ENCODE data around the gene MYPOP. TPM values are rescaled to one million over a fixed set of nuclear protein-coding genes. Genes with fewer than 3 reads are reported as not detected.

MYPOP gene
- polyA plus RNA-seq, 1 experiment = 1.8 TPM

DNA sequence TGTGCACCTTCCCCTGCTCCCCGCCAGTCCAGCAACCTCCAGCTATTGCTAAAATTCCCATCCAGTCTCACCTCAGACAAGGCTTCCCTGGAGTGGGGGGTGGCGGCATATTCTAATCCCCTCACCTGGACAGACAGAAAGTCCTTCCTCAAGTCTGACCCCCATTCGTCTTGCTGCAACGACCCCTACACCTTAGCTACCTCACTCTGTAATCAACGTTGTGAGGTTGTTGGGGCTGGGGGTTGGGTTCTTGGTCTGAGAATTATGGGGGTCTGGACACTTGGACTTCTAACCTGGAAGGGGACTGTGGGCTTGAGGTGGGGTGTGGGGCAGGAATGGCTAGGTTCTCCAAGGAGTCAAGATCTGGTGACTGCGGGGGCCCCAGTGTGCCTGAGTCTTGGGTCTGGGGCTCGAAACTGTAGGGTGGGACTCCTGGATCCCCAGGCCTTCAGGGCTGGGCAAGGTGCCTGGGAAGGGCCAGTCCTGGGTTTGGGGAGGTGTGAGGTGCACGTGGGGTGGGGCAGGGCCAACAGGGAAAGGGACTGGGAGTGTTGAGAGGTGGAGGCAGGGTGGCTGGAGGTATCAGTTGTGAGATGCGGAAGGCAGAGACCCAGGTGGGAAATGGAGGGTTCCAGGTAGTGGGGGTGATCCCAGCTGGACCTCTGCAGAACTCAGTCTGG, 37.0 kb downstream of the MYPOP start:
- POLR2A ChIA-PET = no interaction called here
- Histone ChIP-seq H3K36me3 (ENCODE audit: control insufficient read depth, insufficient read depth, low read length) (no peaks in the 10 kb centered on the region), H3K27me3 (ENCODE audit: control insufficient read depth, insufficient read depth, low read length) (peaks cover 24% of the 10 kb centered on the region), H3K4me3 (ENCODE audit: low read depth, low read length) (no peak overlapping the region)
- CTCF ChIA-PET = interaction anchor here (0.9 to 5.2 kb wide), 3 partner anchors 16 to 212 kb away, joined by 3 to 49 read pairs (median 4); no protein-coding TSS in a partner anchor
- TF ChIP-seq, protein P1, sequence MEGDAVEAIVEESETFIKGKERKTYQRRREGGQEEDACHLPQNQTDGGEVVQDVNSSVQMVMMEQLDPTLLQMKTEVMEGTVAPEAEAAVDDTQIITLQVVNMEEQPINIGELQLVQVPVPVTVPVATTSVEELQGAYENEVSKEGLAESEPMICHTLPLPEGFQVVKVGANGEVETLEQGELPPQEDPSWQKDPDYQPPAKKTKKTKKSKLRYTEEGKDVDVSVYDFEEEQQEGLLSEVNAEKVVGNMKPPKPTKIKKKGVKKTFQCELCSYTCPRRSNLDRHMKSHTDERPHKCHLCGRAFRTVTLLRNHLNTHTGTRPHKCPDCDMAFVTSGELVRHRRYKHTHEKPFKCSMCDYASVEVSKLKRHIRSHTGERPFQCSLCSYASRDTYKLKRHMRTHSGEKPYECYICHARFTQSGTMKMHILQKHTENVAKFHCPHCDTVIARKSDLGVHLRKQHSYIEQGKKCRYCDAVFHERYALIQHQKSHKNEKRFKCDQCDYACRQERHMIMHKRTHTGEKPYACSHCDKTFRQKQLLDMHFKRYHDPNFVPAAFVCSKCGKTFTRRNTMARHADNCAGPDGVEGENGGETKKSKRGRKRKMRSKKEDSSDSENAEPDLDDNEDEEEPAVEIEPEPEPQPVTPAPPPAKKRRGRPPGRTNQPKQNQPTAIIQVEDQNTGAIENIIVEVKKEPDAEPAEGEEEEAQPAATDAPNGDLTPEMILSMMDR (IDR thresholded peaks at IDR 0.05; ENCODE audit: insufficient read depth, low read depth, low read length) = no peak
- DNase-seq (ENCODE audit: low read depth) = no peak

DNA sequence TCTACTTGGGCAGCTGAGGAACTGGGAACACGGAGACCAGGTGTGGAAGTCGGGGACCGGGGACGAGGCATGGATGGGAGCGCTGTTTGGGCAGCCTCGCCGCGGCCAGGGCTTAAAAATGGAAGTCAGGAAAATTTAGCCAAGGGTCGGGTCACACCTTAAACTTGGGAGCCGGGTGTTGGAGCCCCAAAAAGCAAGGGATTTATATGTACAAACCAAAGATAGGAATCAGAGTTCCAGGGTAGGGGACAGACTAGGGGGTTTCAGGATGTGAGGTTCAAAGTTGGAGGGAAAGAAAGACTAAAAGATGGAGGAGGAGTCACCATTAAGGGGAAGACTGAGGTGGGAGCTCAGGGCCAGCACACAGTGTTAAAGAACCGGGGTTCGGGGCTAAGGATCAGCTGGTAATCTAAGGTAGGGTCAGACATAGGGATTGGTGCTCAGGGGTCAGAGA, 37.8 kb downstream of the MYPOP start:
- DNase-seq (ENCODE audit: low read depth) = no peak
- POLR2A ChIA-PET = no interaction called here
- H3K27me3 ChIP-seq (ENCODE audit: control insufficient read depth, insufficient read depth, low read length) = peaks cover 24% of the 10 kb centered on the region
- TF ChIP-seq, protein P1 (IDR thresholded peaks at IDR 0.05; ENCODE audit: insufficient read depth, low read depth, low read length) = no peak
- H3K4me3 ChIP-seq (ENCODE audit: low read depth, low read length) = no peak overlapping the region
- CTCF ChIA-PET = interaction anchor here (0.6 to 5.2 kb wide), 6 partner anchors 17 to 213 kb away, joined by 3 to 49 read pairs (median 4); no protein-coding TSS in a partner anchor
- H3K36me3 ChIP-seq (ENCODE audit: control insufficient read depth, insufficient read depth, low read length) = no peaks in the 10 kb centered on the region; the same call in 1 of the 2 replicates

DNA sequence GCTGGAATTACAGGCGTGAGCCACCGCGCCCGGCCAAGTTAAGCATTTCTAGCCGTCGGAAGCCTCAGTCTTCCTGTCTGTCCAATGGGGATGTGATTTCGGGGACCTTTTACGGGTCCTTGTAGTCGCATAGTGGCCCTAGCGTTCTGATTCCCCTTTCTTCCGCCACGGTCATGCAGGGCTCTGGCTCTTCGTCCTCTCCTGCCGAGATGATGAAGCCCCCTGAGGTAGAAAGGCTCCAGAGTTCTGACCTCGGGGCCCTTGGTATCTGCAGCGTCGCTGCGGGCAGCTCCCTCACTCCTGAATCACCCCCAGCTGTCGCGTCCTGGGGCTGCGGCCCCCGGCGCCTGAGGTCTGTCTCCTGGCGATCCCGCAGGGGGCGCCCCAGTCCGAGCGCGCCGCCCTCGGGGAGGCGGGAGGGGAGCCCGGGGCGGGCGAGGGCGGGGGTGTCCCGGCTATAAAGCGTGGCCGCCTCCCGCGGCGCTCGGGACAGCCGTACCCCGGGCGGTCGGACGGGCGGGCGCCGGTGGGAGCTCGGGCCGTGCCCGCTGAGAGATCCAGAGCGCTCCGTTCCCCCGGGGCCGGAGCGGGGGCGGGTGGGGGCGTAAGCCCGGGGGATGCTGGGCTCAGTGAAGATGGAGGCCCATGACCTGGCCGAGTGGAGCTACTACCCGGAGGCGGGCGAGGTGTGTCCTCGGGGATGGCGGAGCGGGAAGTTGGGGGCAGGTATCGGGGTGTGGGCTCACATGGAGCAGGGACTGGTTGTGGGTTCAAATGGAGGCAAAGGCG, 38.4 kb downstream of the MYPOP start, which contains the start of gene FOXA3:
TSS of gene FOXA3 (plus strand) at position 487 of the 789 bp plus-strand sequence. CDS start at position 618, 131 bp downstream.
- peak within 1 kb of the TSS; percentile 31 for H3K4me3 ChIP-seq (ENCODE audit: low read depth, low read length)
- TF ChIP-seq, protein P1 (IDR thresholded peaks at IDR 0.05; ENCODE audit: insufficient read depth, low read depth, low read length) = peak; percentile 48
- no peaks in the 10 kb centered on the region; the same call in 1 of the 2 replicates for H3K36me3 ChIP-seq (ENCODE audit: control insufficient read depth, insufficient read depth, low read length)
- POLR2A ChIA-PET = interaction anchor here (0.9 kb wide), 1 partner anchor 22 kb away, joined by 3 read pairs; the partner anchor contains the start of gene IRF2BP1
- CTCF ChIA-PET = interaction anchor here (0.6 to 5.2 kb wide), 11 partner anchors 14 to 213 kb away, joined by 3 to 49 read pairs (median 3); partner anchors contain the start of gene IRF2BP1
- no peak for DNase-seq (ENCODE audit: low read depth)
- peaks cover 24% of the 10 kb centered on the region for H3K27me3 ChIP-seq (ENCODE audit: control insufficient read depth, insufficient read depth, low read length)

DNA sequence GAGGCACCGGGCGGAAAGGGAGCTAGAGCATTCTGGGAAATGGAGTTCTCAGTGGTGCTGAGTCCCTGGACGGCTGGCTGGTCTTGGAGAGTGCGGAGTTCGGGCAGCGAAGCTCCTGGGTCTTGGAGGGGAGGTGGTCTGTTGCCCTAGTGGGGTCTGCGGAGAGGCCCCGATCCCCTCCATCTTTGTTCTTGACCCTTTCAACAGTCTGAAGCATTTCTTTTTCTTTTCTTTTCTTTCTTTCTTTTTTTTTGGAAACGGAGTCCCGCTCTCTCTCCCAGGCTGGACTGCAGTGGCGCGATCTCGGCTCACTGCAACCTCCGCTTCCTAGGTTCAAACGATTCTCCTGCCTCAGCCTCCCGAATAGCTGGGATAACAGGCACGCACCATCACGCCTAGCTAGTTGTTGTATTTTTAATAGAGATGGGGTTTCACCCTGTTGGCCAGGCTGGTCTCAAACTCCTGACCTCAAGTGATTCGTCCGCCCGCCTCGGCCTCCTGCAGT, 39.0 kb downstream of the MYPOP start:
- ChIA-PET POLR2A (interaction anchor here (0.9 kb wide), 1 partner anchor 23 kb away, joined by 3 read pairs; the partner anchor contains the start of gene IRF2BP1), CTCF (interaction anchor here (1.0 to 5.2 kb wide), 7 partner anchors 13 to 153 kb away, joined by 3 to 49 read pairs (median 6); partner anchors contain the start of gene IRF2BP1)
- Histone ChIP-seq H3K27me3 (ENCODE audit: control insufficient read depth, insufficient read depth, low read length) (peaks cover 24% of the 10 kb centered on the region), H3K4me3 (ENCODE audit: low read depth, low read length) (peak overlapping the region; percentile 31), H3K36me3 (ENCODE audit: control insufficient read depth, insufficient read depth, low read length) (no peaks in the 10 kb centered on the region; the same call in 1 of the 2 replicates)
- TF ChIP-seq, protein P1 (IDR thresholded peaks at IDR 0.05; ENCODE audit: insufficient read depth, low read depth, low read length) = no peak
- no peak for DNase-seq (ENCODE audit: low read depth)

All from BJ (cell line).